Skeletal muscle tissue (tissue), 4 donors: ENCODE results near the gene CFAP157. TPM values are rescaled to one million over a fixed set of nuclear protein-coding genes. Genes with fewer than 3 reads are reported as not detected.

ENCODE experiments used
- H3K27ac ChIP-seq: one replicate; pipeline ENCODE4 v1.7.0; 2013; ENCODE audit warnings: mild to moderate bottlenecking, low read depth, low read length, inconsistent platforms
- H3K27me3 ChIP-seq, 3 donors: one replicate each; pipeline ENCODE4 v1.7.0; 2013; ENCODE audit warnings: low read length in 3 of 3; ENCODE audit not compliant: control insufficient read depth in 3 of 3, insufficient read depth in 3 of 3
- H3K36me3 ChIP-seq, 3 donors: one replicate each; pipeline ENCODE4 v1.7.0; 2013; ENCODE audit warnings: low read length in 3 of 3; ENCODE audit not compliant: control insufficient read depth in 3 of 3, insufficient read depth in 3 of 3
- H3K4me1 ChIP-seq, 3 donors: one replicate each; pipeline ENCODE4 v1.7.0; 2013; ENCODE audit warnings: low read length in 3 of 3, mild to moderate bottlenecking in 3 of 3; ENCODE audit not compliant: control insufficient read depth in 3 of 3, insufficient read depth in 3 of 3
- H3K4me3 ChIP-seq, 3 donors: one replicate each; pipeline ENCODE4 v1.7.0; 2013; ENCODE audit warnings: low read length in 3 of 3
- H3K9ac ChIP-seq, 3 donors: one replicate each; pipeline ENCODE4 v1.7.0; 2013; ENCODE audit warnings: low read length in 3 of 3, mild to moderate bottlenecking in 3 of 3, moderate library complexity in 2 of 3, low read depth in 1 of 3
- H3K9me3 ChIP-seq, 3 donors: one replicate each; pipeline ENCODE4 v1.7.0; 2013; ENCODE audit warnings: low read length in 3 of 3; ENCODE audit not compliant: control insufficient read depth in 3 of 3
- total RNA-seq: library from RNA; depleted of rRNA; stranded (reverse); fragments of >200 nt; gene quantifications from one replicate; pipeline ENCODE4 v1.2.3, GENCODE V29; 2014
- donor health status: Osteomylitis.

CFAP157 gene
- total RNA-seq, 1 donor from 2014 or later = not detected

GRCh38 chr9:127731938-127732337 lies 25.1 kb downstream of the CFAP157 start:
- Histone ChIP-seq H3K4me3 (no peak overlapping the region), H3K36me3 (peaks cover 6 to 24% (median 21%) of the 10 kb centered on the region in 3 donors), H3K9me3 (no peaks in the 10 kb centered on the region), H3K27ac (no peak overlapping the region), H3K27me3 (no peaks in the 10 kb centered on the region), H3K4me1 (peaks cover 6 to 14% (median 13%) of the 10 kb centered on the region in 3 donors), H3K9ac (no peak overlapping the region)

- no peak overlapping the region for H3K27ac ChIP-seq
- no peak overlapping the region for H3K9ac ChIP-seq
- no peaks in the 10 kb centered on the region for H3K9me3 ChIP-seq
- peaks cover 6 to 14% (median 13%) of the 10 kb centered on the region in 3 donors for H3K4me1 ChIP-seq
- H3K4me3 ChIP-seq = no peak overlapping the region
- no peaks in the 10 kb centered on the region for H3K27me3 ChIP-seq
- H3K36me3 ChIP-seq = peaks cover 6 to 24% (median 21%) of the 10 kb centered on the region in 3 donors
These were observed 25.7 kb downstream of the CFAP157 start for GRCh38 chr9:127732444-127732843.

GRCh38 chr9:127733614-127734013 lies 26.8 kb downstream of the CFAP157 start:
- no peak overlapping the region for H3K27ac ChIP-seq
- H3K4me1 ChIP-seq = peaks cover 6 to 14% (median 13%) of the 10 kb centered on the region in 3 donors
- H3K27me3 ChIP-seq = no peaks in the 10 kb centered on the region
- no peaks in the 10 kb centered on the region for H3K9me3 ChIP-seq
- peaks cover 6 to 28% (median 21%) of the 10 kb centered on the region in 3 donors for H3K36me3 ChIP-seq
- H3K4me3 ChIP-seq = no peak overlapping the region
- no peak overlapping the region for H3K9ac ChIP-seq

GRCh38 chr9:127734247-127734746 lies 27.5 kb downstream of the CFAP157 start:
- Histone ChIP-seq H3K27me3 (no peaks in the 10 kb centered on the region), H3K27ac (peak overlapping the region; percentile 91), H3K9me3 (no peaks in the 10 kb centered on the region), H3K4me1 (peaks cover 6 to 14% (median 13%) of the 10 kb centered on the region in 3 donors), H3K4me3 (peak overlapping the region; percentile 77 to 91 (median 84)), H3K36me3 (peaks cover 6 to 28% (median 21%) of the 10 kb centered on the region in 3 donors), H3K9ac (peak overlapping the region; percentile 71 to 89 (median 89))

GRCh38 chr9:127734747-127735529 lies 28.1 kb downstream of the CFAP157 start, which contains the start of gene TOR2A:
Gene TOR2A (minus strand): TSS chr9:127735294. CDS start chr9:127735270, 24 bp downstream.
- no peaks in the 10 kb centered on the region for H3K27me3 ChIP-seq
- no peaks in the 10 kb centered on the region for H3K9me3 ChIP-seq
- peaks cover 9 to 17% (median 16%) of the 10 kb centered on the region in 3 donors for H3K4me1 ChIP-seq
- H3K36me3 ChIP-seq = peaks cover 6 to 28% (median 21%) of the 10 kb centered on the region in 3 donors
- peak within 1 kb of the TSS; percentile 77 to 91 (median 84) for H3K4me3 ChIP-seq
- peak within 1 kb of the TSS; percentile 91 for H3K27ac ChIP-seq
- H3K9ac ChIP-seq = peak within 1 kb of the TSS; percentile 71 to 89 (median 89)

GRCh38 chr9:127735530-127736185 lies 28.9 kb downstream of the CFAP157 start:
- H3K4me3 ChIP-seq = no peak overlapping the region
- peak overlapping the region; percentile 91 for H3K27ac ChIP-seq
- no peaks in the 10 kb centered on the region for H3K27me3 ChIP-seq
- peaks cover 6 to 26% (median 19%) of the 10 kb centered on the region in 3 donors for H3K36me3 ChIP-seq
- H3K9ac ChIP-seq = no peak overlapping the region
- H3K9me3 ChIP-seq = no peaks in the 10 kb centered on the region
- peaks cover 14 to 22% (median 22%) of the 10 kb centered on the region in 3 donors for H3K4me1 ChIP-seq

- Histone ChIP-seq H3K27me3 (no peaks in the 10 kb centered on the region), H3K27ac (no peak overlapping the region), H3K9me3 (no peaks in the 10 kb centered on the region), H3K9ac (no peak overlapping the region), H3K4me3 (no peak overlapping the region), H3K4me1 (peaks cover 18 to 27% (median 25%) of the 10 kb centered on the region in 3 donors), H3K36me3 (peaks cover 0 to 3% (median 2%) of the 10 kb centered on the region in 3 donors)
These were observed 31.9 kb downstream of the CFAP157 start for GRCh38 chr9:127738666-127739065.

- Histone ChIP-seq H3K27ac (peak overlapping the region; percentile 76), H3K36me3 (peaks cover 0 to 5% (median 3%) of the 10 kb centered on the region in 3 donors), H3K4me1 (peaks cover 12 to 18% (median 16%) of the 10 kb centered on the region in 3 donors), H3K9ac (peak overlapping the region in 1 of 3 donors; percentile 62), H3K27me3 (no peaks in the 10 kb centered on the region), H3K9me3 (no peaks in the 10 kb centered on the region), H3K4me3 (no peak overlapping the region)
These were observed 33.0 kb downstream of the CFAP157 start for GRCh38 chr9:127739614-127740330.

GRCh38 chr9:127741831-127742434 lies 35.1 kb downstream of the CFAP157 start:
- Histone ChIP-seq H3K36me3 (peaks cover 0 to 9% (median 6%) of the 10 kb centered on the region in 3 donors), H3K4me1 (peaks cover 11 to 16% (median 12%) of the 10 kb centered on the region in 3 donors), H3K9ac (peak overlapping the region in 1 of 3 donors; percentile 23), H3K27ac (peak overlapping the region; percentile 76), H3K9me3 (no peaks in the 10 kb centered on the region), H3K4me3 (peak overlapping the region in 1 of 3 donors; percentile 40), H3K27me3 (no peaks in the 10 kb centered on the region)
